Ramos (cell line): ENCODE measurements around the gene SLC9A1.

ENCODE experiments used
- in situ Hi-C: fragments of 300-500 bp; cut with MboI; formaldehyde crosslinking; loops from one replicate; pipeline ENCODE4 v1.14.3; 2022; ENCODE audit warnings: low sequenced_read_pairs; ENCODE audit not compliant: unreplicated experiment

SLC9A1 gene

DNA sequence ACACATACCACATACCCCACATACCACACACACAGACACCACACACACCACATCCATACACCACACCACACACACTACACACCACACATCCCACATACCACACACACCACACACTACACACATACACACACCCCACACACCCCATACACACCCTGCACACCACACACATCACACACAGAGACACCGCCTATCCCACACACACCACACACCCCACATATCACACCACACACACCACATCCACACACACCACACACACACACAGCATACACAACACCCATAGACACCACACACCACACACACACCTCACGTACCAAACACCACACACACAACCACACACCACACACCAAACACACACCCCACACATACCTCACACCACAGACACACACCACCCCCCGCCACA, 68.3 kb downstream of the SLC9A1 start:
- in situ Hi-C loops: no loop called here

- in situ Hi-C loops: no loop called here
Measured at GRCh38 chr1:27086026-27086425, 68.9 kb downstream of the SLC9A1 start.

DNA sequence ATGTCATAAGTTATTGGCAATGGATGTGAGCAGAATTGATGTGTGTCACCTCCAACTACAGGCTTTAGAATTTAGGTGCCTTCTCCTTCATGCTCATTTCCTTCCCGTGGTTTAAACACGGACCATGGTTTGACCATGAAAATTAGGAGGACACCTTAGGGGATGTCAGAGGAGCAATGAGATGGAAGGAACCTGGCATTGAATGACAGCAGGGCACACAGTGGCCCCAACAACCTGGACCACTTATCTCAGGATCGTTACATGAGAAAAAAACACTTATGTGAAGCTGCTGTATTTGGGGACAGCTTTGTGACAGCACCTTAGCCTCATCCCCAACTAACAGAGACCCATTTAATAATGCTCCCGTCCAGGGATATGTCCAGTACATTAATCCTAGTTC, 70.8 kb downstream of the SLC9A1 start:
- in situ Hi-C loops: no loop called here

- in situ Hi-C loops: no loop called here
Measured at GRCh38 chr1:27077968-27078367, 77.0 kb downstream of the SLC9A1 start.

GRCh38 chr1:27076803-27077202, 78.1 kb downstream of the SLC9A1 start:
- in situ Hi-C loops: no loop called here

DNA sequence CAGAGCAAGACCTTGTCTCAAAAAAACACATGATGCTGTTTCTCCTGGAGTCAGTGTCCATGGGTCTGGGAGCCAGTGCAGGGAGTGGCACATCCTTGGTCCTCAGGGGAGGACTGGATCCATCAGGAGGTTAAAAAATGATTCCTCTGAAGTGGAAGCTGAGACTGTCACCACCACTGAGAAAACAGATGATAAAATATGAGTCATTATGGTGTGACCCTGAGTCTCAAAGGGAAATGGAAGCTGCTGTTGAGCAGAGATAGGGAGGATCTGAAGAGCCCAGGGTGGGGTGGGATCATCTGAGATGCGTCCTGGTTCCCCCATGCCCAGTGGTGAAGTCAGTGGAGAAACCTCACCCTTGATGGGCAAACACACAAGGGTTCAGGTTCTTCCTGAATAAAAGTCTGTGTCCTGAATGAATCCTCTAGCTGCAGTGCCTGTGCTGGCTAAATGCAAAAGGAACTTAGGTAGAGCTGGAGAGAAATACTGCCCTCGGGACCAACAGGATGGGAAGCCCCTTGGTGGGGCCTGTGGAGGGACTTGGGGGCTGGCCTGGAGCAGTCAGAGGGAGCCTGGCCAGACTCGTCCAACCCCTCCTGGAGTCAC, 80.6 kb downstream of the SLC9A1 start:
- in situ Hi-C loops: no loop called here

DNA sequence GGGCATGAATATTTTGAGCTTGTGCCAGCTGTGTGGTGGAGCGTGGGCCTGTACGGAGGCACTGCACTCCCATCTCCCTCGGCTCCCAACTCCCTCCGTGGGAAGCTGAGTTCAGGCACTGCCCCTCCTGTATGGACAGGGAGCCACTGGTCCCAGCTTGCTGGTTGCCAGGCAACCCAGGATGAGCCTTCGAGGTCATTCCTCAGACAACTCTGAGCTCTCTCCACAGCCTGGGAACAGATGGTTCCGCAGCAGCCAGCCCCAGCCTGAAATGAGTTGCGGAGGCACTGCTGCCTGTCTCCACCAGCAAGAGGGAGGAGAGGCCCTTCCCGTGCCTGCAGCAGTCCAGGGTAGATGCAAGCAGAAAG, 83.9 kb downstream of the SLC9A1 start:
- in situ Hi-C loops: no loop called here

DNA sequence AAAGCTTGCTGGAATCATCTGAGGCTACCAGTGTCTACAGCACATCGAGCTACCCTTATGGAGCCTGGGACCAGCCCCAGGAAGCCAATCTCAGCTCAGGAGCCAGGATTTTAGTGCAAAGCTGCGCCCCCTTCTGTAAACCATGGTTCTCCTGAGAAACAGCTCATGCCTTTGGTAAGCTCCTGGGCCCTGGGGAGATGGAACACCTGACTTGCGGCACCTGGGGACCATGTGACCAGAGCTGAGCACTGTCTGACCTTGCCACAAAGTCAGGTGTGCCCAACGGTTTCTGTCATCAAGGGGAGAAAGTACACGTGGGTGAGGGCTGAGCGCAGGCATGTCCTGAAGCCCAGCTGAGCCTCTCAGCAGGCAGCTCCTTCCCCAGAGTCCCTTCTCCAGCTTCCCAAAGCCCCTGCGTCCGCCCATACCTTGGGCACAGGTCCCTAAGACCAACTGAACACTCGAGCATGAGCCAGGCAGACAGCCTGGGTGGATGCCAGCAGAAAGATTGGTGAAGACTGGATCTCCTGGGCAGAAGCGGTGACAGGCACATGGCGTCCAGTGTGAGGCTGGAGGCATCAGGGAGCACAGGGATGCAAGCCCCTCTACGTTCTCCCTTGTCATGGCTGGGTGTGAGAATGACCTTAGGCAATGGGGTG, 84.4 kb downstream of the SLC9A1 start:
- in situ Hi-C loops: no loop called here

- in situ Hi-C loops: no loop called here
Measured at GRCh38 chr1:27068922-27069321, 86.0 kb downstream of the SLC9A1 start.

- in situ Hi-C loops: no loop called here
Measured at GRCh38 chr1:27065999-27066630, 88.8 kb downstream of the SLC9A1 start.

DNA sequence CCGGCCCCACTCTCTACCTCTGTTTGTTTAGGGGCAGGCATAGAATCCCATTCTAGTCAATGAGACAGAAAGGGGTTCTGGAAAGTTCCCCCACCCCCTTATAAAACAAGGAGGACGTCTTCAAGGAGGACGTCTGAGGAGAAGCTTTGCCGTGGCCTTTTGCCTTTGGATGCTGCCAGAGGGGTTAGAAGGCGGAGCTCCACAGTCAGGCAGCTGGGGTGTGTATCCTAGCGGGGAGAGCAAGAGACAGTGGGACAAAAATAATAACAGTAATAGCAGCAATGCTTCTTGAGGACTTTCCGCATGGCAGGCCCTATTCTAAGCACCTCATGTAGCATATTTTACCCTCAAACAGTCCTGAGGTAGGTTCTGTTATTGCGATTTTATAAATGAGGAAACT, 94.0 kb downstream of the SLC9A1 start:
- in situ Hi-C loops: no loop called here

- in situ Hi-C loops: no loop called here
Measured at GRCh38 chr1:27058966-27059669, 95.8 kb downstream of the SLC9A1 start.

- in situ Hi-C loops: no loop called here
Measured at GRCh38 chr1:27057801-27058625, 96.9 kb downstream of the SLC9A1 start.

DNA sequence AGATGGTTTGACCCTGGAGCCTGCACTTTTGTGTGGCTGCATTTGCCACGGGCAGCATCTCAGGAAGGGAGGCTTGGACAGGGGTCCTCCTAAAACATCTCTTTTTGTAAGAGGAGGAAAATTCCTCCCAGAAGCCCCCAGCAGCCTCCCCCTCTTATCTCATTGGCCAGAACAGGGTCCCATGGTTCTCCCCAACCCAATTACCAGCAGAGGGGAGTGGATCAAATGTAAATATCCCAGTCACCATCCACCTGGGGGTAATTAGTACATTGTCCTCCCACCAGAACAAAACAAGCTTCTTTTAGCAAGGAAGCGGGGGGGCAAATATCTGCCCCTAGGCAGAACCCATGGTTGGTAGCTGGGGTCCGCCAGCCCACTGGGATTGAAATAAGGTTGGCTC, 97.5 kb downstream of the SLC9A1 start:
- in situ Hi-C loops: no loop called here

DNA sequence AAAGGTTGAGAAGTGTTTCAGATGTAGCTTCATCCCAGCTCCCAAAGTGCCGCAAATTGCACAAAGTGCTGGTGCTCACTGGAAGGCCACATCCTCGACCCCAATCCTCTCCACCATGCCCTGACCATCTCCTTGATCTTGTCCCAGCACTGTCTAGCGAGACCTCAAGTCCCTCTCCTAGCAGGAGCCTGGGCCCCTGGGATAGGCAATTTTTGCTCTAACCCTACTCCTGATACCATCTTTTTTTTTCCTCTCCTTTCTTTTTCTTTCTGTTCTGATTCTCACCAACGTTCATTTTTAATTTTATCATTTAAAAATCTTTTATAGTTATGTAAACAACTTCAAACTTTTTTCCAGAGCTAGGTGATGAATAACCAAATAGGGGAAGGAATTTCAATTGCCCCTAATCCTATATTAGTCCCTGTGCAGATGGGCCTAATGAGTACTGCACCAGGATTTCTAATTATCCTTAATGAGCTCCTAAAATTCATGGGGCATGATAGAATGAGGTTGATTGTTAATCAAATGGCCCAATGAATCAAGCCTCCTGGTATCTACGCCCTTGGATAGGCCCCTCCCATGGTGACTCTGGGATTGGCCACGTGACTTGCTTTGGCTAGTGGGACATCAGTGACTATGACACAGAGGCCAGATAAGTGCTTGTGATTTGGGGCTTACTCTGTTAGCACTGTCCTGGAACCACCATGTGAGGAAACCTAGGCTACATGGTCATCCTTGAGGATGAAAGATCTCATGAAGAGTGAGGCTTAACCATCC, 100.8 kb downstream of the SLC9A1 start:
- in situ Hi-C loops: no loop called here

DNA sequence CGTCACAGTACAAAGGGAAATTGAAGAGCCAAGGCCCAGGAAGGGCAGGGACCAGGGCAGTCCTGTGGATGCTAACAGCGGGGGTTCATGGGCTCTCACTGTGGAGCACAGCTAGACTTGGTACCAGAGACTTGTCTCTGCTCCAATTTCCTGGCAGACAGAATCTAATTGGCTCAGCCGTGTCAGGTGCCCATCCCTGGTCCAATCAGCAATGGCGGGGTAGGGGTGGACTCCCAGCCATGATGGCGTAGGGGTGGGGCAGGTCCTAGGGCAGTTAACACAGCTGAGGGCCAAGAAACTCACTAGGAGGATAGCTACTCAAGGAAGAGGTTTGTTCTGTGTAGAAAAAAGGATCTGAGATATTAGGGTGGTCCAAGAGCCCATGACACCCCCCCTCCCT, 102.4 kb downstream of the SLC9A1 start:
- in situ Hi-C loops: no loop called here

DNA sequence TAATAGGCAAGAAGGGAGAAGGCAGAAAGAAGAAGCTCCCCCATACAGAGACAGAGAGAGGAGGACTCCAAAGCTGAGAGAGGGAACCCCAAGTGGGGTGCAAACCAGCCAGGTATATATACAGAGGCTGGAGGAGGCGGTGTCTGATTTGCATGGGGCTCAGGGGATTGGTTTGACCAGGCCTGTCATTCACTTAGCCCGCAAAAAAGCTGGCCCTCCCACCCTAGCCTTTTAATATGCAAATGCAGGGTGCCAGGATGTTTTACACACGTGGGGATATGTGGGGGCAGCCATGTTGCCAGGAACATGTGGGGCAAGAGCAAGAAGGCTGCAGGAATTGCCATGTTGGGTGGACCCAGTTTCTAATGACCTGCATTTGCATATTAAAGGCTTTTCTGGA, 105.3 kb downstream of the SLC9A1 start:
- in situ Hi-C loops: loop anchor here (5.0 kb wide), 1 partner anchor 53 kb away; no protein-coding TSS in a partner anchor

DNA sequence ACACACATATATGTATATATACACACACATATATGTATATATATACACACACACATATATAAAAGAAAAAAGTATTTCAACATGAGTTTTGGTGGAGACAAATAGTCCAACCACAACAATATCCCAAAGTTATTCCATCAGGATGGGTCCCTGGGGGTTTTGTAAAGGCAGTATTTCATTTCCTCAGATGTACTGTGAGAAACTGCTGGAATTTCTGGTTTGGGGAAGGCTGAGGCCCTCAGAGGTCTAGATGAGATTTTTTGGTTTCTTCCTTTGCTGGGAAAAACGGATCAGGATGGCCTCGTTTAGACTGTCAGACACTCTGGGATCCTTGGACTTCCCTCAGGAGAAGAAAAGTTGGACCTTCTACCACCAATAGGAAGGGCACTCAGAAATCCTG, 105.8 kb downstream of the SLC9A1 start:
- in situ Hi-C loops: loop anchor here (5.0 kb wide), 1 partner anchor 53 kb away; no protein-coding TSS in a partner anchor
